GM20000 (cell line): ENCODE results near the gene TMEM238L.

Experiments used
- DNase-seq: peaks from one replicate; pipeline ENCODE4 v3.0.0; 2012; ENCODE audit warnings: low spot score
- CTCF ChIP-seq: IDR thresholded peaks from 2 replicates; pipeline ENCODE4 v1.5.1; 2012; ENCODE audit warnings: mild to moderate bottlenecking, control low read depth; ENCODE audit errors: extremely low read depth, missing control alignments

Gene TMEM238L

GRCh38 chr17:10836966-10837590, 33.2 kb upstream of the TMEM238L start:
- TF ChIP-seq CTCF = no peak
- no peak for DNase-seq

DNA sequence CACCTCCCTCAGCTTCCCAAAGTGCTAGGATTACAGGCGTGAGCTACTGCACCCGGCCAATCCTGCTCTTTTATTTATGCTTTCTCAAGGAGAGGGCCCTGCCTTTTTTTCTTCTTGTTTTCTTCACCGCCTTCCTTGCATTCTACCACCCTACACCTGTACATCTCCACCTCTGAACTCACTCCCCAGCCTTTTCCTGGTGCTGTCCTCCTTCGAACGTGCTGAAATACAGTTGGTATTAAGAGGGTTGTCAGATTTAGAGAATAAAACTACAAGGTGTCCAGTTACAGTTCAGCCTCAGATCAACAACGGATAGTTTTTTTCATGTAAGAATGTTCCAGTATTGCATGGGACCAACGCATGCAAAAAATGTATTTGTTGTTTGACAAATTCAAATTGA, 32.2 kb upstream of the TMEM238L start:
- no peak for TF ChIP-seq CTCF
- DNase-seq = no peak

- no peak for TF ChIP-seq CTCF
- DNase-seq = no peak
Observed at GRCh38 chr17:10831696-10832095, 27.8 kb upstream of the TMEM238L start.

- no peak for TF ChIP-seq CTCF
Observed at GRCh38 chr17:10827898-10828552, 24.1 kb upstream of the TMEM238L start.

GRCh38 chr17:10824874-10825273, 21.0 kb upstream of the TMEM238L start:
- no peak for DNase-seq

More at GRCh38 chr17:10827898-10828552, 24.1 kb upstream of the TMEM238L start:
- DNase-seq = no peak

DNA sequence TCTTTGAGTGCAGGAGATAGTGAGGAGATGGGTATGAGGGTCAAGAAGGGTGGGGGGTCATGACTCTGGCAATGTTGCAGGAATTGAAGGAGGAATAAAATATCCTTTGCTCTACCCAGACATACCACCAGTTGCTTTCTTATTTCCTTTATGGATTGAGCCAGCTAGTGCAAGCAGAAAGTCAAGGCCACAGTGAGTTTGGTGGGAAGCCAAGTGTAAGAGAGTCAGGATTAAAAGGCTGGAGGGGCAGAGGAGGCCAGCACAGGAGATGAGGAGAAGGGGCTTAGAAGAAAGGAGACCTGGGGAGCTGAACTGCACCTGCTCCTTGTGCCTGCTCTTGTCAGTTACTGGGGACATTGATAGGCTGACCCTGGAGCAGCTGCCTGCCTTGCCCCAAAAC, 17.9 kb upstream of the TMEM238L start:
- no peak for TF ChIP-seq CTCF
- no peak for DNase-seq

More at GRCh38 chr17:10824874-10825273, 21.0 kb upstream of the TMEM238L start:
- no peak for TF ChIP-seq CTCF

DNA sequence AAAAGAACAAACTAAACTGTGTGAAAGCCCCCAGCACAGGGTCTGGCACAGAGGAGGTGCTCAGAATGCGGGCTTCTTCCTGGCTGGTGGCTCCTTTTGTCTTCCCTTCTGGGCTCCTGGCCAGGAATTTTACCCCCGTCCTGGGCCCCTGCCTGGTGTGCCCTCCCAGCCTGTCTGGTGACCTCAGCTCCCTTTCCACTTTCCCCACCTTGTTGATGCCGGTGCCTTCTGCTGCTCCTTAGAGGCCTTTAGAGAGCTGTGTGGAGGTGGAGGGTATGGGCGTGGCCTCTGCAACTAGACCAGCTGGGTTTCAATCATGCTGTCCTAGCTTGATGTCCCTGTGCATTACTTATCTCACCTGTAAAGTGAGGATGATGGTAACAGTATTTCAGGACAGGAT, 17.2 kb upstream of the TMEM238L start:
- DNase-seq = no peak
- no peak for TF ChIP-seq CTCF
